SHP77 treated with DMSO at 0.1 percent for 48 hours (cell line): ENCODE results near the gene ZNF143.
"Not testable (repeated sequence)": the region's sequence is repeated elsewhere in the genome, so short reads cannot be mapped to it uniquely, and the experiment has no call there.

Source experiments
- DNase-seq: peaks from one replicate; lab custom pipeline; 2025; lab: John Stamatoyannopoulos, UW

Gene ZNF143

DNA sequence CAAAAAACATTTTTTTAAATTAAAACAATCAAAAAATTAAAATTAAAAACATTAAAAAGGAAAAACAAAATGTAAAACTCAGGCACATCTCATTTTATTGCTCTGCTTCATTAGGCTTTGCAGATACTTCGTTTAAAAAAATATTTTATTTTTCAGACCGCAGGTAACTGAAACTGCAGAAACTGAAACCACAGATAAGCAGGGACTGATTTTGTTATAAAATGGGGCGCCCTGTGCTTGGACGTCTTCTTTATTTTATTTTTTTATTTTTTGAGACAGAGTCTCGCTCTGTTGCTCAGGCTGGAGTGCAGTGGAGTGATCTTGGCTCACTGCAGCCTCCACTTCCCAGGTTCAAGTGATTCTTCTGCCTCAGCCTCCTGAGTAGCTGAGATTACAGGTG lies 88.4 kb downstream of the ZNF143 start:
- not testable (repeated sequence) for DNase-seq

GRCh38 chr11:9550191-9550628 lies 89.4 kb downstream of the ZNF143 start:
- DNase-seq = no peak

- no peak for DNase-seq
These were observed 100.6 kb downstream of the ZNF143 start for GRCh38 chr11:9561279-9561982.

GRCh38 chr11:9562716-9563115 lies 101.9 kb downstream of the ZNF143 start:
- DNase-seq = no peak

DNA sequence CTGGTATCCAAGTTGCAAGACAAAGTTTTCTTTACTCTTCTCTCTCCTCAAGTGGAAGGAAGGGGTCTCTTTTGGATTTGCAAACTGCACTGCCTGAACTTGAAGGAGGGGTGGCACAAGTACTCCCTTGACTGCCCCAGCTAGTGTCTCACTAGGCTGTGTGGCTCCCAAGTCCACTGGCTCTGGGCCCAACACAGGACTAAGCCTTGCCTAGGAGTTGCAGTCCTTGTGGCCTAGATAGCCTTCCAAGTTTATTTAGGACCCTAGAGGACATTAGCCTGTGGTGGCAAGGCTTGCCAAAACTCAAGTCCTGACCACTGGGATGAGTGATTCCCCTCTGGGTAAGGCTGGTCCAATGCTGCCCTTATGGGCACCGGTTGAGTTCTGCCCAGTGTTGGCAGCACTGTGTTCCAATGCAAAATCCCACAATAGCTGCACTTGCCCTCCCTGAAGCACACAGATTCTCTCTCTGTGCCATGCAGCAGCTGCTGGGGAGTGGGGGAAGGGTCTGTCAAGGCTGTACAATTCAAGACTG lies 102.5 kb downstream of the ZNF143 start:
- no peak for DNase-seq

DNA sequence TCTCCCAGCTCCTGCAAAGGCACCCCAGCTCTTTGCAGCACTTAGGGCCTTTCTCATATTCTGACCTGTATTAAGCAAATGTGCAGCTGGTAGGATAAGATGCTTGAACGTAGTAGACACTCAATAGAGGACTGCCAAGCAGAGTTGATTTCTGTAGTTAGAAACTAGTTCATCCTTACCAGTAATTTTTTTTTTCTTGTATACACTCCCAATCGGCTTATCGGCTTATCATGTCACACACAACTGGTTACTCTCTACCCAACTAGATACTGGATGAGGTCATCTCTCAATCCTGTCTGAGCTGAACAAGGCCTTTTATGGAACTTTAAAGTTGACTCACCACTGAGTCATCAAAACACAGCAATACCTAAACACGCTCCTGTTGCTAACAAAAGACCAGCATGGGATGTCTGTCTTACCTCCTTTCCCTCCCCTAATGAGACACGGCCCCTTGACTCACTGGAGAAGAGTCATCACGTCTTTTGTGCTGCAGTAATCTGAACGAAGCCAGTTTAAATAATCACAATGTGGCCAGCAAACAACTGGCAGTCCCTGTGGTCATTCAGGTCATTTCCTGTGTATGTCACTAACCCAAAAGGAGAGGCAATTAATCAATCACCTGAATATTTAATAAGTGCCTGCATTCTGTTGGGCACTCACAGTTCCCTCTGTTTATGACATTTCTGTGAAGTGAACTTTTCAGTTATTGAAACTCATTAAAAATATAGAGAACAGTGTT lies 105.2 kb downstream of the ZNF143 start:
- DNase-seq = peak; percentile 35

GRCh38 chr11:9566561-9567063 lies 105.8 kb downstream of the ZNF143 start:
- no peak for DNase-seq

- DNase-seq = no peak
These were observed 106.6 kb downstream of the ZNF143 start for GRCh38 chr11:9567401-9567800.

- DNase-seq = no peak
These were observed 107.5 kb downstream of the ZNF143 start for GRCh38 chr11:9568161-9568853.

DNA sequence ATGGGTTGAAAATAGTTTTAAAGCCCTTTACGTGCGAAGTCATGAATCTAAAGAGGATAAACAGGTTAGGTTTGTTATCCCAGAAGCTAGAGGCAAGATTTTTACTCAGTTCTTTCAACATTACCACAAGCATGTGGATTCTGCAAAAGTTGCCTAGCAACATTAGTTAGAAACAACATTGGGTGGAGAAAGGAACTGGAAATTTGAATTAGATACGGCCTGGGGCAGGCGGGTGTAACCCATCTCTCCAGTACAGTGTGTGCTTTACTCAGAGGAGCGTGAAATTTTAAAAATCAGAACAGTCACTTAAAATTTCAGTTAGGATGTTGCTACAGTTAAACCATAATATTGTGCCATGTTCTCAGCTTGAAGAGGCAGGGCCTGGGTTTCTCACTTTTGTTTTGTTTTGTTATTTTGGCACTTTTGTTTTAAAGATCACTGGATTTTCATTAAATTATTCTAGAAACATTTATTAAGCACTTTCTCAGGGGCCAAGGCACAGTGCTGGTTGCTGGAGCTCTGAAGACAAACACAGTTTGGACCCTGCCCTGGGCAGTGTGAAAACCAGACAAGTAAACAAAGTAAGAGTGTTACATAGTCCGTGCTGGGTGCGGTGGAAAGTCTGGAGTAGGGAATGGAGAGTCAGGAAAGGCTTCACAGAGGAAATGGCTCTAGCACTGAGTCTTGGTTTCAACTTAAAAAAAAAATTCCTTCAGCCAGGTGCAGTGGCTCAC lies 108.2 kb downstream of the ZNF143 start:
- no peak for DNase-seq

DNA sequence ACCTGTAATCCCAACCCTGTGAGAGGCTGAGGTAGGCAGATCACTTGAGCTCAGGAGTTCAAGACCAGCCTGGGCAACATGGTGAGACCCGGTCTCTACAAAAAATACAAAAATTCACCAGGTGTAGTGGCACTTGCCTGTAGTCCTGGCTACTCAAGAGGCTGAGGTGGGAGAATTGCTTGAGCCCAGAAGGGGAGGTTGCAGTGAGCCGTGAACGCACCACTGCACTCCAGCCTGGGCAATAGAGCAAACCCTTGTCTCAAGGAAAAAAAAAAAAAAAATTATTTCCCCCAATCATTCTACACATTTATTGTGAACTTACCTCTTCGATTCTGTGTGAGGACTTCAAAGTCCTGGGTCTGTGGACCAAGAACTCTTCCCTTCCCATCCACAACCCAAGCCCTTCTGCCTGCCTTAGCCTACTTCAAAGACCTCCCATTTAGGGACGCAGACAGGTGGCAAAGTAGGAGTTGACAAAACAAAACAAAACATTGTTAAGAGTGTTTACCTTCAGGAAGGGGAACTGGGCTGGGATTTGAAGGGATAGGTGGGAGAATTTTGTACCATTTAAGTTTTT lies 108.9 kb downstream of the ZNF143 start:
- DNase-seq = no peak

DNA sequence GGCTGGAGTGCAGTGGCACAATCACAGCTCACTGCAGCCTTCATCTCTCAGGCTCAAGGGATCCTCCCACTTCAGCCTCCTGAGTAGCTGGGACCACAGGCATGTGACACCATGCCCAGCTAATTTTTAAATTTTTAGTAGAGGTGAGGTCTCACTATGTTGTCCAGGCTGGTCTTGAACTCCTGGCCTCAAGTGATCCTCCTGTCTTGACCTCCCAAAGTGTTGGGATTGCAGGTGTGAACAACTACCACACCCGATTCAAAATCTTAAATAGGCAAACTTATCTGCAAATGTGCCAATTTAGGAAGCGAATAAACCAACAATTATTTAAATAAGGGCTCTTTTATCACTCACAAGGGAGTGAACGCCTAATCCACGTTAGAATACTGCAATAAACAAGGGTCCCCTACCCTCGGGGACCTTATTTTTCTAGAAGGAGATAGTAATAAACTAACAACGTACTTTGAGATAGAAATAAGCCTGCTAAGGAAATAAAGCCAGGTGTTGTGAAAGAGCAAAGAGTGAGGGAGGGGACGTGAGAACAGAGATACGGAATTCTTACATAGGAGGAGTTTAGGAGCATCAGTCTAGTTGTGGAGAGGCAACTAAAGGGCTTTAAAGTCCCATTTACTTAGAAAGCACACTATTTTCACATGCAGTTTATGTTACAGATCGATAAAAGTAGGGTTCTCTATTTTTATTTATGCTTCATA lies 109.7 kb downstream of the ZNF143 start:
- DNase-seq = no peak

DNA sequence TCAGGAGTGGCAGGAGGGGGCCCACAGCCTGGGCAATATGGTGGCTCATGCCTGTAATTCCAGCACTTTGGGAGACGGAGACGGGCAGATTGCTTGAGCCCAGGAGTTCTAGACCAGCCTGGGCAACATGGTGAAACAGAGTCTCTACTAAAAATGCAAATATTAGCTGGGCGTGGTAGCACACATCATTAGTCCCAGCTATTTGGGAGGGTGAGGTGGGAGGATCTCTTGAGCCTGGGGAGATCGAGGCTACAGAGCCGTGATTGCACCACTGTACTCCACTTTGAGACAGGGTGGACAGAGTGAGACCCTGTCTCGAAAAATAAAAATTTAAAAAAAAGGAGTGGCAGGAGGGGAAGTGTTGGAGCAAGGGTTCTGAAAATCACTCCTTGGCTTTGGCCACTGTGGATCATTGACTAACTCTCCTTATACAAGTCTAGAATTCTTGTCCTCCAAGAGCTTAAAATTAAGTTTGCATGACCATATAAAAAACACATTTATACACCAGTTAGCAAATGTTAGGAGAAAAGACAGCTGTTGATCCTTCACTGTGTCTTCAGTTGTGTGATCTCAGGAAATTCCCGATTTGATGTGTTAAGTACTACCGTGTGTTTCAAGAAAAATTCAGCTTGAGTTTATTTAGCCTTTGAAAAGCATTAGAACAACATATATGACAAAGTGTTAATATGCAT lies 110.4 kb downstream of the ZNF143 start:
- no peak for DNase-seq

DNA sequence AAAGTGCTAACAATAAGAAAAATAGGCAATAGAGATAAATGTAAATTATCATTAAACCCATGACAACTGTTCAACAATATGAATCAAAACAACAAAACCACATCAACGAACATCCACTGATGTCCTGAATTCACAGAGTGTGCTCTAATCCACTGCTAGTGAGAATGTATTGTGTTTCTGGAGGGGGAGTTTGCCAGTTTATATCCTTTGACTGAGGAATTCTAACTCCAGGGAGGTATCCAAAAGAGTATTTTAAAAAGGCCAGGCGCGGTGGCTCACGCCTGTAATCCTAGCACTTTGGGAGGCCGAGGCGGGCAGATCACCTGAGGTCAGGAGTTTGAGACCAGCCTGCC lies 110.9 kb downstream of the ZNF143 start:
- no peak for DNase-seq

DNA sequence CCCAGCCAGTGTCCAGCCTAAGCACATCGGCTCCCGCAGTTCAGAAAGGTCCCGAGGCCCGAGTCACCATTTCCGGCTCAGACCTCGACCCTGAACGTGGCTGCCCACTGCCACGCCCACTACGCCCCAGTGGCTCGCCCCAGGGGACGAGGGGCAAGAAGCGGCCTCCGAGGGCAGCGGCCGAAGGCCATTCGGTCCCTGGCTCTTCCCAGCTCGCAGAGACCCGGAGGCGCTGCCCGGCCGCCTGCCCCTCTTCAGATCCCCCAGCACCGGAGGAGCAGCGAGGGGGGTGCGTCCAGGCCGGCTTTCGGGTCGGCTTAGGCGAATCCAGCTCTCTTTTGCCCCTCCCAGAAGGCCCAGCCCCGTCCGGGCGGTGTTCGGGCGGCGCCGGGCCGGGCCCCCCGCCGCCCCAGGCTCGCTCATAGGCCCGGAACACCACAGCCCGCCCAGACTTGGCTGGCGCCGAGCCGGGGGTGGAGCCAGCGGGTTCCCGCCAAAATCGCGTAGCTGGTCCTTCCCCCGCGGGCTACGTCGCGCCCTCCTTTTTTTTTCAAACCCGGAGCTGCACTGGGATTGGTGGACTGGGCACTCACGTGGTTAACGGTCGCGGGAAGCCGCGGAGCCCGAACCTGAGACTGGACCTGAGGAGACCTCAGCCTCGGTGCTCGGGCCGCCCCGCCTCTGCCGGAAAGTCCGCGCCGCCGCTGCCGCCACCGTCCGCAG lies 112.4 kb downstream of the ZNF143 start, which contains the start of gene WEE1:
TSS of gene WEE1 (plus strand) at position 619 of the 723 bp plus-strand sequence. CDS start 264 bp downstream, outside the sequence.
- peak; percentile 63 for DNase-seq

GRCh38 chr11:9573775-9574621 lies 113.2 kb downstream of the ZNF143 start:
- no peak for DNase-seq

GRCh38 chr11:9574622-9575259 lies 113.9 kb downstream of the ZNF143 start:
- DNase-seq = no peak
